Right lobe of liver (tissue), 6 donors: Measurements from ENCODE around the gene GJA3. TPM values are rescaled to one million over a fixed set of nuclear protein-coding genes. Genes with fewer than 3 reads are reported as not detected.

Source experiments
- ATAC-seq, 4 donors: fragments of 200-7000 bp; cut with Tn5 transposase; one replicate each; pipeline ENCODE4 v1.9.1; 2020; ENCODE audit warnings: mild to moderate bottlenecking in 4 of 4, moderate library complexity in 4 of 4
- DNase-seq, 3 donors: peaks; one replicate each; pipeline ENCODE4 v3.0.0-alpha.2; 2020
- H3K27ac ChIP-seq, 3 donors: fragments of 200-600 bp; one replicate each; pipeline ENCODE4 v1.8.0; 2022
- H3K27me3 ChIP-seq, 2 donors: fragments of 200-600 bp; one replicate each; pipeline ENCODE4 v1.8.0; 2022
- H3K36me3 ChIP-seq, 4 donors: fragments of 200-600 bp; sonication (generic) in 1 of 4; one replicate each; pipeline versions ENCODE4 v1.5.1 to v1.8.0; 2017 to 2022; ENCODE audit warnings: control low read depth in 1 of 4
- H3K4me1 ChIP-seq, 4 donors: fragments of 200-600 bp; sonication (generic) in 1 of 4; one replicate each; pipeline versions ENCODE4 v1.5.1 to v1.8.0; 2017 to 2022; ENCODE audit warnings: control low read depth in 1 of 4
- H3K4me3 ChIP-seq, 3 donors: fragments of 200-600 bp; one replicate each; pipeline ENCODE4 v1.8.0; 2022
- H3K9me3 ChIP-seq, 4 donors: fragments of 200-600 bp; sonication (generic) in 1 of 4; one replicate each; pipeline versions ENCODE4 v1.5.1 to v1.8.0; 2017 to 2022; ENCODE audit warnings: control low read depth in 1 of 4
- POLR2A ChIP-seq: fragments of 450-650 bp; IDR thresholded peaks from one replicate; pipeline ENCODE4 v1.6.1; 2017; ENCODE audit warnings: antibody characterized with exemption, mild to moderate bottlenecking
- WGBS: methylation state at CpG from one replicate; pipeline ENCODE4 v1.1.6; 2018; ENCODE audit warnings: low coverage, low lambda C conversion rate; ENCODE audit not compliant: insufficient coverage; ENCODE audit errors: missing lambda C conversion rate; 5-methylcytosine and 5-hydroxymethylcytosine counted together
- intact Hi-C, 2 donors: fragments of 100-400 bp; cut with DNase I; formaldehyde crosslinking; loops; one replicate each; pipeline versions ENCODE4 v1.11.2 to v1.14.1; 2022
- total RNA-seq, 6 experiments: library from RNA; depleted of rRNA in 2 of 6; stranded (reverse); fragments of >200 nt in 2 of 6; fragmentation: NEBNext Ultra II Directional in 3 of 6; extraction: Animal tissue kit (Norgen Biotek cat#: 25700) in 3 of 6; gene quantifications; one replicate each; pipeline versions ENCODE4 v1.1.0 to v1.2.4, GENCODE V29; 2016 to 2023
- TF ChIP-seq, protein P1 (sequence below), 4 donors: fragments of 200-600 bp in 3 of 4; fragments of 450-650 bp in 1 of 4; IDR thresholded peaks; one replicate each; pipeline versions ENCODE4 v1.5.1 to v1.8.0; 2016 to 2022; ENCODE audit warnings: antibody characterized with exemption in 4 of 4, mild to moderate bottlenecking in 2 of 4
- donor health status: DM: no; HTN: yes; CAD: no.
- donor health status: DM: no; HTN: no; CAD: no.
- donor health status: DM: no; HTN: no; CAD: no.
- donor health status: DM: no; HTN: yes; CAD: no.
- donor health status: DM: no; HTN: yes; CAD: no.

Gene GJA3
- total RNA-seq, 6 experiments from 2014 or later: 0.11 TPM; not detected in 5

GRCh38 chr13:20093951-20094350 is 66.9 kb downstream of the GJA3 start:
- intact Hi-C loops: no loop called here
- no peak for DNase-seq
- no peak for ATAC-seq
- WGBS: 42% methylated on average over 4 of the region's 6 CpGs
- no peak overlapping the region for H3K27ac ChIP-seq
- H3K4me1 ChIP-seq: no peaks in the 10 kb centered on the region
- TF ChIP-seq, protein P1, sequence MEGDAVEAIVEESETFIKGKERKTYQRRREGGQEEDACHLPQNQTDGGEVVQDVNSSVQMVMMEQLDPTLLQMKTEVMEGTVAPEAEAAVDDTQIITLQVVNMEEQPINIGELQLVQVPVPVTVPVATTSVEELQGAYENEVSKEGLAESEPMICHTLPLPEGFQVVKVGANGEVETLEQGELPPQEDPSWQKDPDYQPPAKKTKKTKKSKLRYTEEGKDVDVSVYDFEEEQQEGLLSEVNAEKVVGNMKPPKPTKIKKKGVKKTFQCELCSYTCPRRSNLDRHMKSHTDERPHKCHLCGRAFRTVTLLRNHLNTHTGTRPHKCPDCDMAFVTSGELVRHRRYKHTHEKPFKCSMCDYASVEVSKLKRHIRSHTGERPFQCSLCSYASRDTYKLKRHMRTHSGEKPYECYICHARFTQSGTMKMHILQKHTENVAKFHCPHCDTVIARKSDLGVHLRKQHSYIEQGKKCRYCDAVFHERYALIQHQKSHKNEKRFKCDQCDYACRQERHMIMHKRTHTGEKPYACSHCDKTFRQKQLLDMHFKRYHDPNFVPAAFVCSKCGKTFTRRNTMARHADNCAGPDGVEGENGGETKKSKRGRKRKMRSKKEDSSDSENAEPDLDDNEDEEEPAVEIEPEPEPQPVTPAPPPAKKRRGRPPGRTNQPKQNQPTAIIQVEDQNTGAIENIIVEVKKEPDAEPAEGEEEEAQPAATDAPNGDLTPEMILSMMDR (IDR thresholded peaks at IDR 0.05): no peak
- TF ChIP-seq POLR2A: no peak
- no peaks in the 10 kb centered on the region for H3K9me3 ChIP-seq
- H3K36me3 ChIP-seq: no peaks in the 10 kb centered on the region
- H3K27me3 ChIP-seq: no peaks in the 10 kb centered on the region
- no peak overlapping the region for H3K4me3 ChIP-seq

DNA sequence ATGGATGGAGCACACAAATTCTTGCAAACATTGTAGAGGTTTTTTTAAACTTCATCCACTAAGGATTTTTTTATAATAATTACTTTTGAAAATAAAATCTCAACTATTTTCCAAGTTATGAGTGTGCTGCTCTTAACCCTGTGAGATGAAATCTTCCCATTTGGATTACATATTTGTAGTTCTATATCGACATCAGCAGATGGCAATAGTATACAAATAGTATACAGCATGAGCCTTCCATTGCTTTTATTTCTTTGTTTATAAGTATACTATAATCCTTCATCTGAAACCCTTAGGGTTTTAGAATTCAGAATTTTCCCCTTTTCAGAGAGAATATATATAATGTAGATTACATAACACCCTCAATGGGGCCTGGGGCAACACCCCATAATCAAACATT is 70.5 kb downstream of the GJA3 start:
- no peaks in the 10 kb centered on the region for H3K9me3 ChIP-seq
- peaks cover 0 to 10% (median 6%) of the 10 kb centered on the region in 4 donors for H3K36me3 ChIP-seq
- no peak overlapping the region for H3K4me3 ChIP-seq
- DNase-seq: no peak
- peak; percentile 36 to 58 (median 48) for ATAC-seq
- TF ChIP-seq, protein P1 (IDR thresholded peaks at IDR 0.05): peak in 3 of 4 donors; percentile 7 to 25 (median 24)
- TF ChIP-seq POLR2A: no peak
- H3K4me1 ChIP-seq: no peaks in the 10 kb centered on the region
- WGBS: 64% methylated on average over 1 of the region's 1 CpG
- H3K27me3 ChIP-seq: no peaks in the 10 kb centered on the region
- intact Hi-C loops: no loop called here
- no peak overlapping the region for H3K27ac ChIP-seq

Other genes with a start within 250 kb of the GJA3 start
- 10 to 100 TPM; 17.1 to 35.2 (median 25.9) TPM for gene ZMYM2, start 202.3 kb downstream of the GJA3 start, total RNA-seq
- gene GJB2, start 31.9 kb upstream of the GJA3 start, total RNA-seq: 10 to 100 TPM; 21.8 to 40.0 (median 30.0) TPM
- not detected for gene GJB6, start 71.3 kb upstream of the GJA3 start, total RNA-seq